H1 (cell line): ENCODE data around the gene GNG7.

Source experiments
- CEBPB ChIP-seq: IDR thresholded peaks from 2 replicates; pipeline ENCODE4 v1.6.1; 2012; ENCODE audit warnings: low read depth, low read length
- JUND ChIP-seq: IDR thresholded peaks from 2 replicates; pipeline ENCODE4 v1.6.1; 2011; ENCODE audit warnings: mild to moderate bottlenecking, improper control_type of control experiment, low read length
- POLR2AphosphoS5 ChIP-seq: IDR thresholded peaks from 2 replicates; pipeline ENCODE4 v1.6.1; 2011; ENCODE audit warnings: low read depth, low read length
- SP2 ChIP-seq: IDR thresholded peaks from 2 replicates; pipeline ENCODE4 v1.6.1; 2012; ENCODE audit warnings: mild to moderate bottlenecking, low read length, inconsistent platforms
- SRF ChIP-seq: IDR thresholded peaks from 2 replicates; pipeline ENCODE4 v1.6.1; 2011; ENCODE audit warnings: mild to moderate bottlenecking, low read depth, low read length, moderate library complexity
- TF ChIP-seq, protein P1 (sequence below), 3 experiments: IDR thresholded peaks; 1 replicate in 2 of 3; 2 replicates in 1 of 3; pipeline versions ENCODE4 v1.5.1 to v1.6.1; 2011; ENCODE audit warnings: low read length in 3 of 3, mild to moderate bottlenecking in 3 of 3, inconsistent platforms in 2 of 3, low read depth in 1 of 3, moderate library complexity in 1 of 3; ENCODE audit not compliant: insufficient read depth in 1 of 3; ENCODE audit errors: control extremely low read depth in 1 of 3

DNA sequence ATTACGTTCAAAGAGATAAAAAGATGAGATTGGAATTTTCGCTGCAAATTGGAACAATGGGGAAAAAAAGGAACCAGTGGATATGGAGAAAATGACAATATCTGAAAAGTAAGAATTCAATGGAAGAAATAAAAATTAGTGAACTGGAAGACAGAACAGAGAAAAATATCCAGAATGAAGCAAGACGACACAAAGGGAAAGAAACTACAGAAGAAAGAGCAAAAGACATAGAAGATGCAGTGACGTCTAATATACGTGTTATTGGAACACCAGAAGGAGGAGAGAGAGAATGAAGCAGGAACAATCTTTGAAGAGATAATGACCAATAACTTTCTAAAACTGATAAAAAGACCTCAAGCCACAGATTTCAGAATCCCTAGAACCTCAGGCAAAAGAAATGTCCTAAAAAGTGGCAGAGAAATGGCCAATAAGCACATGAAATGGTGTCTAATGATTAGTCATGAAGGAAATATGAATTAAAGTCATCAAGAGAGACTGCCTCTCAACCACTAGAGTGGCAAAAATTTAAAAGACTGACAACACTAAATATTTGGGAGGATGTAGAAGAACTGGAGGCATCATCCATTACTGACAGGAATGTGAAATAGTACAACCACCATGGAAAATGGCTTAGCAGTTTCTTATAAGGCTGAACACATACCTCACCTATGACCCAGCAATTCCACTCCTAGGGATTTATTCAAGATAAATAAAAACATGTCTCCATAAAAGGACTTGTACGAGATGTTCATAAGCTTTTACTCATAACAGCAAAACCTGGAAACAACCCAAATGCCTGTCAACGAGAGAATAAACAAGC, 170.0 kb downstream of the GNG7 start:
- no peak for TF ChIP-seq JUND
- no peak for TF ChIP-seq POLR2AphosphoS5
- TF ChIP-seq, protein P1, sequence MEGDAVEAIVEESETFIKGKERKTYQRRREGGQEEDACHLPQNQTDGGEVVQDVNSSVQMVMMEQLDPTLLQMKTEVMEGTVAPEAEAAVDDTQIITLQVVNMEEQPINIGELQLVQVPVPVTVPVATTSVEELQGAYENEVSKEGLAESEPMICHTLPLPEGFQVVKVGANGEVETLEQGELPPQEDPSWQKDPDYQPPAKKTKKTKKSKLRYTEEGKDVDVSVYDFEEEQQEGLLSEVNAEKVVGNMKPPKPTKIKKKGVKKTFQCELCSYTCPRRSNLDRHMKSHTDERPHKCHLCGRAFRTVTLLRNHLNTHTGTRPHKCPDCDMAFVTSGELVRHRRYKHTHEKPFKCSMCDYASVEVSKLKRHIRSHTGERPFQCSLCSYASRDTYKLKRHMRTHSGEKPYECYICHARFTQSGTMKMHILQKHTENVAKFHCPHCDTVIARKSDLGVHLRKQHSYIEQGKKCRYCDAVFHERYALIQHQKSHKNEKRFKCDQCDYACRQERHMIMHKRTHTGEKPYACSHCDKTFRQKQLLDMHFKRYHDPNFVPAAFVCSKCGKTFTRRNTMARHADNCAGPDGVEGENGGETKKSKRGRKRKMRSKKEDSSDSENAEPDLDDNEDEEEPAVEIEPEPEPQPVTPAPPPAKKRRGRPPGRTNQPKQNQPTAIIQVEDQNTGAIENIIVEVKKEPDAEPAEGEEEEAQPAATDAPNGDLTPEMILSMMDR (IDR thresholded peaks at IDR 0.05; ENCODE audit: control extremely low read depth in 1 of 3, insufficient read depth in 1 of 3, low read depth in 1 of 3, low read length in 3 of 3) = no peak
- no peak for TF ChIP-seq SRF
- no peak for TF ChIP-seq SP2
- no peak for TF ChIP-seq CEBPB
